HepG2 (cell line): Measurements from ENCODE around the gene CAMK1.

ENCODE experiments used
- ELF4 ChIP-seq: sonication (generic); formaldehyde crosslinking; IDR thresholded peaks from 2 replicates; pipeline ENCODE4 v1.5.0; 2020; ENCODE audit warnings: missing genetic modification reagents, mild to moderate bottlenecking, moderate library complexity, borderline replicate concordance
- NCOA1 ChIP-seq: sonication (generic); formaldehyde crosslinking; IDR thresholded peaks from 2 replicates; pipeline ENCODE4 v1.9.0; 2021; ENCODE audit warnings: missing genetic modification reagents
- POLR2A ChIP-seq, 2 experiments: IDR thresholded peaks; 2 replicates each; pipeline ENCODE4 v1.6.1; 2011; ENCODE audit warnings: low read depth in 2 of 2, low read length in 2 of 2, mild to moderate bottlenecking in 1 of 2, moderate library complexity in 1 of 2; ENCODE audit not compliant: insufficient read depth in 1 of 2
- POLR2AphosphoS5 ChIP-seq: IDR thresholded peaks from 2 replicates; pipeline ENCODE4 v1.6.1; 2012; ENCODE audit warnings: low read depth, low read length
- RXRA ChIP-seq: sonication (generic); formaldehyde crosslinking; IDR thresholded peaks from 2 replicates; pipeline ENCODE4 v1.5.1; 2020; ENCODE audit warnings: missing genetic modification reagents
- SIN3B ChIP-seq: fragments of 150-350 bp; IDR thresholded peaks from 2 replicates; pipeline ENCODE4 v1.6.1; 2014; ENCODE audit warnings: low read length
- SMARCC2 ChIP-seq: fragments of 450-650 bp; IDR thresholded peaks from 2 replicates; pipeline ENCODE4 v1.6.1; 2017; ENCODE audit warnings: antibody characterized with exemption, mild to moderate bottlenecking
- YY1 ChIP-seq: IDR thresholded peaks from 2 replicates; pipeline ENCODE4 v1.6.1; 2011; ENCODE audit warnings: low read length, low read depth, moderate library complexity, mild to moderate bottlenecking; ENCODE audit not compliant: insufficient read depth, insufficient replicate concordance
- ZNF274 ChIP-seq: sonication (generic); formaldehyde crosslinking; IDR thresholded peaks from 2 replicates; pipeline ENCODE4 v1.5.1; 2020; ENCODE audit warnings: mild to moderate bottlenecking, missing genetic modification reagents
- TF ChIP-seq, protein P1 (sequence below): IDR thresholded peaks from 2 replicates; pipeline ENCODE4 v1.6.1; 2016; ENCODE audit warnings: low read depth, borderline replicate concordance

DNA sequence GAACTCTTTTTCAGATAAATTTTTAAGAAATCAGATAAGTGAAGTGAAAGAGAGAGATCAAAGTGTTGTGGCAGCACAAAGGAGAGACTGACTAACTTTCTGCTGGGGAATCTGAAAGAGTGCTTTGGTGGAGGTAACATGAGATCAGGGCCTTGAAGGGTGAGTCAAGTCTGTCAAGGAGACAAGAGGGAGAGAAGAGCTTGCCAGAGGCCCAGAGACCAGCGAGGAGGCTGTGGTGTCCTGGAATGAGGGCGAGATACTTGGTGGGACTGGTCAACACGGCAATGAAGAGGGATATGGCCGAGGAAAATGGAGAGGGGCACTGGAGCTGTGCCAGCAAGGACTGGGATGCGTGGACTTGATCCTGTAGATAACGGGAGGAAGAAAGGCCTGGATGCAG lies 18.0 kb upstream of the CAMK1 start:
- TF ChIP-seq RXRA (CRISPR knock-in tag) (no peak), POLR2A (IDR thresholded peaks at IDR 0.05; ENCODE audit: insufficient read depth in 1 of 2, low read depth in 2 of 2, low read length in 2 of 2) (no peak), POLR2AphosphoS5 (no peak), YY1 (no peak), NCOA1 (CRISPR knock-in tag) (no peak), ZNF274 (CRISPR knock-in tag) (no peak), SIN3B (no peak), SMARCC2 (no peak), ELF4 (CRISPR knock-in tag) (no peak)
- TF ChIP-seq, protein P1, sequence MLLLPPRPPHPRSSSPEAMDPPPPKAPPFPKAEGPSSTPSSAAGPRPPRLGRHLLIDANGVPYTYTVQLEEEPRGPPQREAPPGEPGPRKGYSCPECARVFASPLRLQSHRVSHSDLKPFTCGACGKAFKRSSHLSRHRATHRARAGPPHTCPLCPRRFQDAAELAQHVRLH (CRISPR knock-in tag) = no peak
